Fibroblast of pulmonary artery (primary cell): ENCODE data around the gene PATE1.
"Not testable (repeated sequence)": the region's sequence is repeated elsewhere in the genome, so short reads cannot be mapped to it uniquely, and the experiment has no call there.

ENCODE experiments used
- DNase-seq: peaks from one replicate; pipeline ENCODE4 v3.0.0-alpha.2; 2010; ENCODE audit warnings: low read depth
- H3K4me3 ChIP-seq: replicated peaks from 2 replicates; pipeline ENCODE4 v1.5.1; 2011; ENCODE audit warnings: low read depth, mild to moderate bottlenecking, control low read depth, low read length, moderate library complexity
- CTCF ChIP-seq: IDR thresholded peaks from 2 replicates; pipeline ENCODE4 v1.5.1; 2011; ENCODE audit warnings: mild to moderate bottlenecking, control low read depth, low read length, inconsistent platforms; ENCODE audit errors: missing control alignments

PATE1 gene

GRCh38 chr11:125745979-125746378 lies at the start of gene PATE1:
Gene PATE1 (plus strand): TSS chr11:125746279. CDS start chr11:125746305, 26 bp downstream.
- H3K4me3 ChIP-seq, result no peak within 1 kb of the TSS
- DNase-seq, result no peak
- TF ChIP-seq CTCF, result no peak

GRCh38 chr11:125701018-125701610 lies 45.0 kb upstream of the PATE1 start:
- TF ChIP-seq CTCF, result no peak
- no peak overlapping the region for H3K4me3 ChIP-seq
- no peak for DNase-seq

- no peak for DNase-seq
- H3K4me3 ChIP-seq, result no peak overlapping the region
These were observed 44.0 kb upstream of the PATE1 start for GRCh38 chr11:125701858-125702621.

GRCh38 chr11:125704686-125705085 lies 41.4 kb upstream of the PATE1 start:
- not testable (repeated sequence) for H3K4me3 ChIP-seq, DNase-seq

More at GRCh38 chr11:125701858-125702621, 44.0 kb upstream of the PATE1 start:
- TF ChIP-seq CTCF, result no peak

GRCh38 chr11:125720781-125721180 lies 25.3 kb upstream of the PATE1 start:
- no peak overlapping the region for H3K4me3 ChIP-seq
- TF ChIP-seq CTCF, result no peak
- DNase-seq, result no peak

- H3K4me3 ChIP-seq, result no peak overlapping the region
- peak; percentile 47 for TF ChIP-seq CTCF
- peak; percentile 49 for DNase-seq
These were observed 22.0 kb upstream of the PATE1 start for GRCh38 chr11:125724125-125724524.

GRCh38 chr11:125728969-125729368 lies 17.1 kb upstream of the PATE1 start:
- TF ChIP-seq CTCF, result no peak
- DNase-seq, result no peak
- H3K4me3 ChIP-seq, result no peak overlapping the region
